Stimulated activated CD4-positive, alpha-beta T cell treated with anti-CD3 and anti-CD28 coated beads, Interleukin-1b, Interleukin-23, amount 100 ng/mL, for 24 hours (primary cell): Measurements from ENCODE around the gene SLC6A6.

ENCODE experiments used
- DNase-seq, 4 experiments: peaks; one replicate each; pipeline ENCODE4 v3.0.0-alpha.2; 2020; ENCODE audit warnings: low read depth in 4 of 4, low spot score in 1 of 4

SLC6A6 gene

GRCh38 chr3:14451844-14452739 is 49.7 kb downstream of the SLC6A6 start:
- DNase-seq = no peak

- DNase-seq = no peak
Measured at GRCh38 chr3:14452740-14453710, 50.6 kb downstream of the SLC6A6 start.

- no peak for DNase-seq
Measured at GRCh38 chr3:14453876-14454638, 51.7 kb downstream of the SLC6A6 start.

GRCh38 chr3:14454639-14455310 is 52.4 kb downstream of the SLC6A6 start:
- DNase-seq = no peak

GRCh38 chr3:14455571-14456317 is 53.3 kb downstream of the SLC6A6 start:
- no peak for DNase-seq

GRCh38 chr3:14456794-14457193 is 54.4 kb downstream of the SLC6A6 start:
- no peak for DNase-seq

- no peak for DNase-seq
Measured at GRCh38 chr3:14457481-14457880, 55.1 kb downstream of the SLC6A6 start.

- DNase-seq = no peak
Measured at GRCh38 chr3:14457999-14458398, 55.6 kb downstream of the SLC6A6 start.

GRCh38 chr3:14458434-14459275 is 56.2 kb downstream of the SLC6A6 start:
- no peak for DNase-seq

- DNase-seq = no peak
Measured at GRCh38 chr3:14459384-14459783, 57.0 kb downstream of the SLC6A6 start.

GRCh38 chr3:14459787-14460186 is 57.4 kb downstream of the SLC6A6 start:
- DNase-seq = no peak

GRCh38 chr3:14460342-14461005 is 58.1 kb downstream of the SLC6A6 start:
- DNase-seq = no peak

- no peak for DNase-seq
Measured at GRCh38 chr3:14461006-14461747, 58.8 kb downstream of the SLC6A6 start.

GRCh38 chr3:14461748-14462324 is 59.4 kb downstream of the SLC6A6 start:
- DNase-seq = peak in 1 of 4 experiments; percentile 11

- DNase-seq = peak in 1 of 4 experiments; percentile 19
Measured at GRCh38 chr3:14462738-14463137, 60.3 kb downstream of the SLC6A6 start.

- DNase-seq = no peak
Measured at GRCh38 chr3:14463330-14464140, 61.1 kb downstream of the SLC6A6 start.

GRCh38 chr3:14464141-14464465 is 61.7 kb downstream of the SLC6A6 start:
- DNase-seq = no peak
